Choroid plexus epithelial cell (primary cell): ENCODE measurements around the gene NEK10.
A peak's percentile ranks its signal among the peaks of the same experiment; 100 is the strongest.
"Not testable (repeated sequence)": the region's sequence is repeated elsewhere in the genome, so short reads cannot be mapped to it uniquely, and the experiment has no call there.

Experiments used
- DNase-seq: peaks from one replicate; pipeline ENCODE4 v3.0.0-alpha.2; 2010; ENCODE audit warnings: low read depth
- H3K4me3 ChIP-seq: 2 replicates; pipeline ENCODE4 v1.5.1; 2011; ENCODE audit warnings: low read depth, mild to moderate bottlenecking, control low read depth, low read length, moderate library complexity
- CTCF ChIP-seq: conservative IDR thresholded peaks from 2 replicates; pipeline ENCODE4 v1.5.1; 2011; ENCODE audit warnings: low read depth, mild to moderate bottlenecking, control low read depth, inconsistent platforms, low read length, moderate library complexity

NEK10 gene

GRCh38 chr3:27368831-27369607, at the start of gene NEK10:
TSS of gene NEK10 (minus strand) at chr3:27369383. CDS start at chr3:27352882, 16,501 bp downstream.
- no peak for TF ChIP-seq CTCF
- peak; percentile 96 for DNase-seq
- peak within 1 kb of the TSS; percentile 91 for H3K4me3 ChIP-seq

GRCh38 chr3:27415202-27415601, 46.0 kb upstream of the NEK10 start:
- no peak overlapping the region for H3K4me3 ChIP-seq
- TF ChIP-seq CTCF: no peak
- DNase-seq: no peak

GRCh38 chr3:27392950-27393679, 23.9 kb upstream of the NEK10 start:
- no peak overlapping the region for H3K4me3 ChIP-seq
- DNase-seq: no peak
- TF ChIP-seq CTCF: no peak

- not testable (repeated sequence) for DNase-seq
Measured at GRCh38 chr3:27392414-27392813, 23.2 kb upstream of the NEK10 start.

GRCh38 chr3:27391796-27392195, 22.6 kb upstream of the NEK10 start:
- TF ChIP-seq CTCF: no peak
- H3K4me3 ChIP-seq: no peak overlapping the region
- peak; percentile 25 for DNase-seq

More at GRCh38 chr3:27392414-27392813, 23.2 kb upstream of the NEK10 start:
- H3K4me3 ChIP-seq: not testable (repeated sequence)

GRCh38 chr3:27387625-27388024, 18.4 kb upstream of the NEK10 start:
- H3K4me3 ChIP-seq: no peak overlapping the region
- DNase-seq: peak; percentile 75
- TF ChIP-seq CTCF: no peak

GRCh38 chr3:27385504-27385903, 16.3 kb upstream of the NEK10 start:
- H3K4me3 ChIP-seq: no peak overlapping the region
- DNase-seq: no peak

More at GRCh38 chr3:27385504-27385903, 16.3 kb upstream of the NEK10 start:
- no peak for TF ChIP-seq CTCF
